GM12878 (cell line): Measurements from ENCODE around the gene STX8. TPM values are rescaled to one million over a fixed set of nuclear protein-coding genes. Genes with fewer than 3 reads are reported as not detected.

Experiments
- GATAD2B ChIP-seq: fragments of 450-650 bp; conservative IDR thresholded peaks from 2 replicates; pipeline ENCODE4 v1.6.1; 2017; ENCODE audit warnings: low read depth, mild to moderate bottlenecking, moderate library complexity
- HSF1 ChIP-seq: fragments of 150-350 bp; IDR thresholded peaks from 2 replicates; pipeline ENCODE4 v1.6.1; 2014; ENCODE audit warnings: mild to moderate bottlenecking, low read depth, low read length
- JUND ChIP-seq: IDR thresholded peaks from 2 replicates; pipeline ENCODE4 v1.6.1; 2012; ENCODE audit warnings: low read depth, mild to moderate bottlenecking, low read length, improper control_type of control experiment, moderate library complexity
- PAX5 ChIP-seq: IDR thresholded peaks from 2 replicates; pipeline ENCODE4 v1.6.1; 2011; ENCODE audit warnings: low read depth, low read length, borderline replicate concordance
- SIN3A ChIP-seq: IDR thresholded peaks from 2 replicates; pipeline ENCODE4 v1.6.1; 2012; ENCODE audit warnings: low read depth, low read length, improper control_type of control experiment
- SUPT20H ChIP-seq: IDR thresholded peaks from 2 replicates; pipeline ENCODE4 v1.6.1; 2011; ENCODE audit warnings: low read depth, mild to moderate bottlenecking, low read length, moderate library complexity, borderline replicate concordance; ENCODE audit not compliant: control insufficient read depth
- TCF12 ChIP-seq: IDR thresholded peaks from 2 replicates; pipeline ENCODE4 v1.6.1; 2011; ENCODE audit warnings: low read depth, mild to moderate bottlenecking, low read length
- YY1 ChIP-seq: IDR thresholded peaks from 2 replicates; pipeline ENCODE4 v1.6.1; 2011; ENCODE audit warnings: low read depth, mild to moderate bottlenecking, low read length
- ZNF592 ChIP-seq: fragments of 450-650 bp; IDR thresholded peaks from 2 replicates; pipeline ENCODE4 v1.6.1; 2017; ENCODE audit warnings: mild to moderate bottlenecking, moderate library complexity
- polyA plus RNA-seq, 11 experiments: library from polyadenylated mRNA; depleted of rRNA in 4 of 11; unstranded in 6 of 11; stranded (reverse) in 5 of 11; fragments of >200 nt; fragmentation: Nextera tagmentation in 4 of 11; fragmentation: Illumina TruSeq in 1 of 11; extraction: Ambion mirVana in 4 of 11; extraction: Trizol in 1 of 11; gene quantifications; 1 replicate in 1 of 11; 2 replicates in 10 of 11; pipeline versions ENCODE4 v1.2.1 to v1.2.3, GENCODE V29; 2011 to 2016; ENCODE audit warnings: inconsistent platforms in 2 of 11, missing spikeins in 2 of 11, low read depth in 1 of 11
- total RNA-seq, 4 experiments: library from RNA; depleted of rRNA in 3 of 4; stranded (reverse); fragments of >200 nt in 3 of 4; fragmentation: Illumina TruSeq in 1 of 4; extraction: Trizol in 1 of 4; gene quantifications; 2 replicates each; pipeline versions ENCODE4 v1.2.1 to v1.2.3, GENCODE V29; 2013 to 2021
- TF ChIP-seq, protein P1 (sequence below): fragments of 450-650 bp; IDR thresholded peaks from 2 replicates; pipeline ENCODE4 v1.6.1; 2018; ENCODE audit warnings: borderline replicate concordance, mild to moderate bottlenecking; ENCODE audit not compliant: partially characterized antibody
- TF ChIP-seq, protein P2 (sequence below): fragments of 450-650 bp; IDR thresholded peaks from 2 replicates; pipeline ENCODE4 v1.6.1; 2016; ENCODE audit warnings: mild to moderate bottlenecking, moderate library complexity, borderline replicate concordance
- TF ChIP-seq, protein P3 (sequence below), 3 experiments: IDR thresholded peaks in 2 of 3; conservative IDR thresholded peaks in 1 of 3; 2 replicates each; pipeline ENCODE4 v1.5.1; 2011; ENCODE audit warnings: low read depth in 3 of 3, low read length in 3 of 3, mild to moderate bottlenecking in 3 of 3, control low read depth in 2 of 3, moderate library complexity in 2 of 3, inconsistent platforms in 1 of 3, mixed read lengths in 1 of 3; ENCODE audit not compliant: control insufficient read depth in 2 of 3, insufficient read depth in 1 of 3; ENCODE audit errors: extremely low read depth in 1 of 3

STX8 gene
- total and polyA plus RNA-seq, 10 of the 15 experiments (the other 5 are each of a cell fraction or from before 2014, with no cell fraction given) = 47.9 to 151 (median 72.9) TPM

DNA sequence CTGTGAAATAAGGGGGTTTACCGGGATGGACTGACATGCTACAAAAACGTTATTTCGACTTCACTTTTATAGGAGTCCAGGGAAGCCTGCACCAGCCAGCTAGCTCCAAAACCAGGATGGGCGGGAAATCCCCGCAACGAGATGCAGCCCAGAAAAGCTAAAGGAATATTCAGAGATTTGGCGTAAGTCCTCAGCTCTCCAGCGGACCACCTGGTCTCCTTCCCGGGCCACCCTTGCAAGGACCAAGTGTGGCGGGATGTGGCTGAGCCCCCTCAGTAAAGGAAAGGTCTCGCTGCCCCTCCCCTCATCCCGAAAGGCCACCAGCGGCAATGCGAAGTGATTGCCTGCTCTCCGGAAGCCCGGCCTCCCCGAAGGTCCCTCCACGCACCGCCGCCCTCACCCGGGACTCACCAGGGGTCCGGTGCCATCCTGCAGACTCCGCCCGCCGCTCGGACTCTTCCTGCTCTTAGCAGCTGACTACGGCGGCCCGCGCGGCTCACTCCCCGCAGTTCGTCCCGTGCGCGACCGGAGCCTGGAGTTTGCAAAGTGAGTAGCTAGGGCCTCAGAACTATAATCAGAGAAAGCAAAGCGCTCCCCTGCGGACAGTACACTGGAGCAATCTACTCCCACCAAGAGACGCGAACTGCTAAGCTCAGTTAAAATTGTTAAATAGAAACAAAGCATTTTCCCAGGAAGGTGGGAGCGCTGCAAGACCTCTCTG lies at the start of gene STX8 (continued):
- TF ChIP-seq, protein P1, sequence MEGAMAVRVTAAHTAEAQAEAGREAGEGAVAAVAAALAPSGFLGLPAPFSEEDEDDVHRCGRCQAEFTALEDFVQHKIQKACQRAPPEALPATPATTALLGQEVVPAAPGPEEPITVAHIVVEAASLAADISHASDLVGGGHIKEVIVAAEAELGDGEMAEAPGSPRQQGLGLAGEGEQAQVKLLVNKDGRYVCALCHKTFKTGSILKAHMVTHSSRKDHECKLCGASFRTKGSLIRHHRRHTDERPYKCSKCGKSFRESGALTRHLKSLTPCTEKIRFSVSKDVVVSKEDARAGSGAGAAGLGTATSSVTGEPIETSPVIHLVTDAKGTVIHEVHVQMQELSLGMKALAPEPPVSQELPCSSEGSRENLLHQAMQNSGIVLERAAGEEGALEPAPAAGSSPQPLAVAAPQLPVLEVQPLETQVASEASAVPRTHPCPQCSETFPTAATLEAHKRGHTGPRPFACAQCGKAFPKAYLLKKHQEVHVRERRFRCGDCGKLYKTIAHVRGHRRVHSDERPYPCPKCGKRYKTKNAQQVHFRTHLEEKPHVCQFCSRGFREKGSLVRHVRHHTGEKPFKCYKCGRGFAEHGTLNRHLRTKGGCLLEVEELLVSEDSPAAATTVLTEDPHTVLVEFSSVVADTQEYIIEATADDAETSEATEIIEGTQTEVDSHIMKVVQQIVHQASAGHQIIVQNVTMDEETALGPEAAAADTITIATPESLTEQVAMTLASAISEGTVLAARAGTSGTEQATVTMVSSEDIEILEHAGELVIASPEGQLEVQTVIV = no peak
- TF ChIP-seq ZNF592 = no peak
- no peak for TF ChIP-seq SUPT20H
- TF ChIP-seq YY1 = peak; percentile 76
- TF ChIP-seq, protein P2, sequence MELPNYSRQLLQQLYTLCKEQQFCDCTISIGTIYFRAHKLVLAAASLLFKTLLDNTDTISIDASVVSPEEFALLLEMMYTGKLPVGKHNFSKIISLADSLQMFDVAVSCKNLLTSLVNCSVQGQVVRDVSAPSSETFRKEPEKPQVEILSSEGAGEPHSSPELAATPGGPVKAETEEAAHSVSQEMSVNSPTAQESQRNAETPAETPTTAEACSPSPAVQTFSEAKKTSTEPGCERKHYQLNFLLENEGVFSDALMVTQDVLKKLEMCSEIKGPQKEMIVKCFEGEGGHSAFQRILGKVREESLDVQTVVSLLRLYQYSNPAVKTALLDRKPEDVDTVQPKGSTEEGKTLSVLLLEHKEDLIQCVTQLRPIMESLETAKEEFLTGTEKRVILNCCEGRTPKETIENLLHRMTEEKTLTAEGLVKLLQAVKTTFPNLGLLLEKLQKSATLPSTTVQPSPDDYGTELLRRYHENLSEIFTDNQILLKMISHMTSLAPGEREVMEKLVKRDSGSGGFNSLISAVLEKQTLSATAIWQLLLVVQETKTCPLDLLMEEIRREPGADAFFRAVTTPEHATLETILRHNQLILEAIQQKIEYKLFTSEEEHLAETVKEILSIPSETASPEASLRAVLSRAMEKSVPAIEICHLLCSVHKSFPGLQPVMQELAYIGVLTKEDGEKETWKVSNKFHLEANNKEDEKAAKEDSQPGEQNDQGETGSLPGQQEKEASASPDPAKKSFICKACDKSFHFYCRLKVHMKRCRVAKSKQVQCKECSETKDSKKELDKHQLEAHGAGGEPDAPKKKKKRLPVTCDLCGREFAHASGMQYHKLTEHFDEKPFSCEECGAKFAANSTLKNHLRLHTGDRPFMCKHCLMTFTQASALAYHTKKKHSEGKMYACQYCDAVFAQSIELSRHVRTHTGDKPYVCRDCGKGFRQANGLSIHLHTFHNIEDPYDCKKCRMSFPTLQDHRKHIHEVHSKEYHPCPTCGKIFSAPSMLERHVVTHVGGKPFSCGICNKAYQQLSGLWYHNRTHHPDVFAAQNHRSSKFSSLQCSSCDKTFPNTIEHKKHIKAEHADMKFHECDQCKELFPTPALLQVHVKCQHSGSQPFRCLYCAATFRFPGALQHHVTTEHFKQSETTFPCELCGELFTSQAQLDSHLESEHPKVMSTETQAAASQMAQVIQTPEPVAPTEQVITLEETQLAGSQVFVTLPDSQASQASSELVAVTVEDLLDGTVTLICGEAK = no peak; the same call in 1 of the 2 replicates
- peak; percentile 94 for TF ChIP-seq SIN3A
- no peak for TF ChIP-seq HSF1
- TF ChIP-seq GATAD2B = peak; percentile 63; the same call in 1 of the 2 replicates
- peak; percentile 87 for TF ChIP-seq PAX5
- TF ChIP-seq TCF12 = no peak
- TF ChIP-seq JUND = no peak
- TF ChIP-seq, protein P3, sequence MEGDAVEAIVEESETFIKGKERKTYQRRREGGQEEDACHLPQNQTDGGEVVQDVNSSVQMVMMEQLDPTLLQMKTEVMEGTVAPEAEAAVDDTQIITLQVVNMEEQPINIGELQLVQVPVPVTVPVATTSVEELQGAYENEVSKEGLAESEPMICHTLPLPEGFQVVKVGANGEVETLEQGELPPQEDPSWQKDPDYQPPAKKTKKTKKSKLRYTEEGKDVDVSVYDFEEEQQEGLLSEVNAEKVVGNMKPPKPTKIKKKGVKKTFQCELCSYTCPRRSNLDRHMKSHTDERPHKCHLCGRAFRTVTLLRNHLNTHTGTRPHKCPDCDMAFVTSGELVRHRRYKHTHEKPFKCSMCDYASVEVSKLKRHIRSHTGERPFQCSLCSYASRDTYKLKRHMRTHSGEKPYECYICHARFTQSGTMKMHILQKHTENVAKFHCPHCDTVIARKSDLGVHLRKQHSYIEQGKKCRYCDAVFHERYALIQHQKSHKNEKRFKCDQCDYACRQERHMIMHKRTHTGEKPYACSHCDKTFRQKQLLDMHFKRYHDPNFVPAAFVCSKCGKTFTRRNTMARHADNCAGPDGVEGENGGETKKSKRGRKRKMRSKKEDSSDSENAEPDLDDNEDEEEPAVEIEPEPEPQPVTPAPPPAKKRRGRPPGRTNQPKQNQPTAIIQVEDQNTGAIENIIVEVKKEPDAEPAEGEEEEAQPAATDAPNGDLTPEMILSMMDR (IDR thresholded peaks at IDR 0.05 in 2 of 3, conservative IDR thresholded peaks at IDR 0.05 in 1 of 3; ENCODE audit: control insufficient read depth in 2 of 3, extremely low read depth in 1 of 3, insufficient read depth in 1 of 3, low read depth in 3 of 3, low read length in 3 of 3) = no peak
